Astrocyte (in vitro differentiated cells and primary cell): ENCODE data around the gene SLC25A48. TPM values are rescaled to one million over a fixed set of nuclear protein-coding genes. Genes with fewer than 3 reads are reported as not detected.

Experiments used
- DNase-seq: peaks from one replicate; pipeline ENCODE4 v3.0.0-alpha.2; 2010; ENCODE audit warnings: low read depth
- FAIRE-seq: peaks from 2 replicates; lab custom pipeline; 2011; peaks lifted over from hg19 to GRCh38; lab: Jason Lieb, UNC
- H2AFZ ChIP-seq: 2 replicates; pipeline ENCODE4 v1.6.0; 2012; ENCODE audit warnings: low read depth, low read length, inconsistent platforms
- H3K27ac ChIP-seq: 2 replicates; pipeline ENCODE4 v1.5.1; 2011; ENCODE audit warnings: low read depth, low read length, inconsistent platforms
- H3K27me3 ChIP-seq: 2 replicates; pipeline ENCODE4 v1.6.0; 2011; ENCODE audit warnings: low read length, inconsistent platforms; ENCODE audit not compliant: insufficient read depth
- H3K36me3 ChIP-seq: 2 replicates; pipeline ENCODE4 v1.5.1; 2011; ENCODE audit warnings: low read length, inconsistent platforms; ENCODE audit not compliant: insufficient read depth
- H3K4me1 ChIP-seq: 2 replicates; pipeline ENCODE4 v1.5.1; 2011; ENCODE audit warnings: low read length, inconsistent platforms; ENCODE audit not compliant: insufficient read depth
- H3K4me2 ChIP-seq: 2 replicates; pipeline ENCODE4 v1.6.0; 2012; ENCODE audit warnings: low read length, inconsistent platforms
- H3K4me3 ChIP-seq: 2 replicates; pipeline ENCODE4 v1.5.1; 2011; ENCODE audit warnings: low read depth, mild to moderate bottlenecking, low read length, inconsistent platforms; ENCODE audit not compliant: insufficient read depth
- H3K79me2 ChIP-seq: 2 replicates; pipeline ENCODE4 v1.6.0; 2012; ENCODE audit warnings: mild to moderate bottlenecking, low read length, inconsistent platforms; ENCODE audit not compliant: insufficient read depth
- H3K9ac ChIP-seq: 2 replicates; pipeline ENCODE4 v1.6.0; 2012; ENCODE audit warnings: mild to moderate bottlenecking, low read length, inconsistent platforms
- H3K9me3 ChIP-seq: 2 replicates; pipeline ENCODE4 v1.5.1; 2012; ENCODE audit warnings: low read depth, mild to moderate bottlenecking, low read length, inconsistent platforms; ENCODE audit not compliant: insufficient read depth
- H4K20me1 ChIP-seq: 2 replicates; pipeline ENCODE4 v1.6.0; 2012; ENCODE audit warnings: low read length, inconsistent platforms; ENCODE audit not compliant: insufficient read depth
- H3K27ac Mint-ChIP-seq: one replicate; pipeline ENCODE4 v1.8.0; 2021; ENCODE audit warnings: mild to moderate bottlenecking, mixed read lengths; ENCODE audit not compliant: unreplicated experiment
- H3K27me3 Mint-ChIP-seq: one replicate; pipeline ENCODE4 v1.8.0; 2021; ENCODE audit warnings: low read depth, mixed read lengths; ENCODE audit not compliant: unreplicated experiment
- H3K36me3 Mint-ChIP-seq: one replicate; pipeline ENCODE4 v1.8.0; 2021; ENCODE audit warnings: low read depth, mixed read lengths; ENCODE audit not compliant: unreplicated experiment
- H3K4me1 Mint-ChIP-seq: one replicate; pipeline ENCODE4 v1.8.0; 2021; ENCODE audit warnings: low read depth, mixed read lengths; ENCODE audit not compliant: unreplicated experiment
- H3K4me3 Mint-ChIP-seq: one replicate; pipeline ENCODE4 v1.8.0; 2021; ENCODE audit warnings: mild to moderate bottlenecking, moderate library complexity, mixed read lengths; ENCODE audit not compliant: unreplicated experiment
- H3K9me3 Mint-ChIP-seq: one replicate; pipeline ENCODE4 v1.8.0; 2021; ENCODE audit warnings: mild to moderate bottlenecking, mixed read lengths; ENCODE audit not compliant: unreplicated experiment
- CTCF ChIP-seq: IDR thresholded peaks from 2 replicates; pipeline ENCODE4 v1.5.1; 2011; ENCODE audit warnings: low read depth, mild to moderate bottlenecking, inconsistent platforms, low read length, moderate library complexity; ENCODE audit not compliant: insufficient read depth
- EZH2 ChIP-seq: IDR thresholded peaks from 2 replicates; pipeline ENCODE4 v1.6.1; 2012; ENCODE audit warnings: mild to moderate bottlenecking, low read length, inconsistent platforms; ENCODE audit not compliant: insufficient read depth
- total RNA-seq: library from RNA; stranded (reverse); gene quantifications from 2 replicates; pipeline ENCODE4 v1.2.1, GENCODE V29; 2021

The SLC25A48 gene
- total RNA-seq, 1 donor from 2014 or later, result not detected

- no peaks in the 10 kb centered on the region for H3K36me3 Mint-ChIP-seq
- Histone ChIP-seq H3K27me3 (peaks cover 16% of the 10 kb centered on the region), H3K4me1 (no peaks in the 10 kb centered on the region), H3K4me3 (no peak overlapping the region), H2AFZ (no peak overlapping the region), H3K79me2 (no peaks in the 10 kb centered on the region), H3K36me3 (no peaks in the 10 kb centered on the region), H3K4me2 (no peak overlapping the region), H3K27ac (no peak overlapping the region), H3K9me3 (no peaks in the 10 kb centered on the region), H4K20me1 (no peaks in the 10 kb centered on the region), H3K9ac (no peak overlapping the region)
- TF ChIP-seq CTCF (no peak), EZH2 (no peak)
- no peak overlapping the region for H3K27ac Mint-ChIP-seq
- FAIRE-seq, result no peak
- H3K4me1 Mint-ChIP-seq, result no peaks in the 10 kb centered on the region
- H3K9me3 Mint-ChIP-seq, result no peaks in the 10 kb centered on the region
- no peak for DNase-seq
- H3K4me3 Mint-ChIP-seq, result no peak overlapping the region
- H3K27me3 Mint-ChIP-seq, result peaks cover 48% of the 10 kb centered on the region
These were observed 67.2 kb downstream of the SLC25A48 start for GRCh38 chr5:135901633-135902032.

GRCh38 chr5:135905144-135905543, 70.7 kb downstream of the SLC25A48 start:
- Histone ChIP-seq H3K4me2 (no peak overlapping the region), H3K36me3 (no peaks in the 10 kb centered on the region), H3K27me3 (peaks cover 27% of the 10 kb centered on the region), H3K9me3 (no peaks in the 10 kb centered on the region), H3K9ac (no peak overlapping the region), H3K79me2 (no peaks in the 10 kb centered on the region), H2AFZ (no peak overlapping the region), H3K27ac (no peak overlapping the region), H3K4me1 (no peaks in the 10 kb centered on the region), H3K4me3 (no peak overlapping the region), H4K20me1 (no peaks in the 10 kb centered on the region)
- Mint-ChIP-seq H3K36me3 (no peaks in the 10 kb centered on the region), H3K9me3 (peaks cover 3% of the 10 kb centered on the region), H3K27ac (no peak overlapping the region), H3K4me1 (no peaks in the 10 kb centered on the region), H3K27me3 (peaks cover 47% of the 10 kb centered on the region), H3K4me3 (no peak overlapping the region)
- FAIRE-seq, result no peak
- TF ChIP-seq EZH2 (no peak), CTCF (no peak)
- no peak for DNase-seq

- Histone ChIP-seq H3K79me2 (no peaks in the 10 kb centered on the region), H3K27me3 (peaks cover 60% of the 10 kb centered on the region), H3K27ac (no peak overlapping the region), H4K20me1 (no peaks in the 10 kb centered on the region), H2AFZ (no peak overlapping the region), H3K4me1 (no peaks in the 10 kb centered on the region), H3K36me3 (no peaks in the 10 kb centered on the region), H3K9ac (no peak overlapping the region), H3K9me3 (no peaks in the 10 kb centered on the region), H3K4me3 (no peak overlapping the region), H3K4me2 (no peak overlapping the region)
- FAIRE-seq, result no peak
- H3K27me3 Mint-ChIP-seq, result peaks cover 83% of the 10 kb centered on the region
- H3K9me3 Mint-ChIP-seq, result peaks cover 3% of the 10 kb centered on the region
- no peak overlapping the region for H3K27ac Mint-ChIP-seq
- H3K4me1 Mint-ChIP-seq, result no peaks in the 10 kb centered on the region
- DNase-seq, result no peak
- TF ChIP-seq CTCF (no peak), EZH2 (no peak)
- H3K36me3 Mint-ChIP-seq, result no peaks in the 10 kb centered on the region
- no peak overlapping the region for H3K4me3 Mint-ChIP-seq
These were observed 79.5 kb downstream of the SLC25A48 start for GRCh38 chr5:135913713-135914626.
